ENCODE data around the gene HDC. TPM values are rescaled to one million over a fixed set of nuclear protein-coding genes. Genes with fewer than 3 reads are reported as not detected.

Gene HDC
- total and polyA plus RNA-seq, 2 of the 13 experiments (the other 11 are each of a cell fraction or from before 2014, with no cell fraction given) = not detected

DNA sequence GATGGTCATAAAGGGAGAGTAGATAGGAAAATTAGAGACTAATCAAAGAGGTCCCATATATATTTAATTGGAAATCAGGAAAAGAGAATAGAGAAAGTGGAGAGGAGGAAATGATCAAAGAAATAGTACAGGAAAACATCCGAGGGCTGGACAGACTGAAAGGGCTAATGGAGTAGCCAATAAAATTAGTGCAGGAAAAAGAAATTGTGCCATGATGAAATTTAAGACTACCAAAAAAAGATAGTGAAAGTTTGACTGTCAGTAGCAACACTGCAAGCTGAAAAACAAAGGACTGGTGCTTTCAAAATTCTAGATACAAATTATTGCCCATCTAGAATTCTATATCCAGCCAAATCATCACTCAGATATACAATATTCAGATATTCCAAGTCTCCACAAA is 47.2 kb downstream of the HDC start:
- in situ Hi-C loops (cut with HindIII; ENCODE audit: extremely low pct_ligation_motif_present, low pct_unique_long_range_greater_than_20kb) (no loop called here), intact Hi-C loops (cut with micrococcal nuclease; ENCODE audit: unreplicated experiment) (no loop called here)
- ATAC-seq = no peak
- no peak for FAIRE-seq
- Histone ChIP-seq H4K20me1 (ENCODE audit: insufficient read depth, low read length) (no peaks in the 10 kb centered on the region), H3K4me1 (ENCODE audit: insufficient read depth, low read length) (peaks cover 14% of the 10 kb centered on the region), H3K79me2 (ENCODE audit: insufficient read depth, low read length) (no peaks in the 10 kb centered on the region), H3K4me3 (replicated peaks in 1 of 3; ENCODE audit: insufficient read depth in 1 of 3, low read depth in 2 of 3, low read length in 3 of 3) (no peak overlapping the region), H3K4me2 (ENCODE audit: low read depth, low read length) (no peak overlapping the region), H3K36me3 (replicated peaks in 1 of 2; ENCODE audit: control insufficient read depth in 1 of 2, insufficient read depth in 2 of 2, low read length in 2 of 2) (peaks cover 0 to 5% of the 10 kb centered on the region in 2 experiments; a peak in 3 of 5 replicates), H3K27ac (ENCODE audit: extremely low read length, insufficient read depth, low read length) (no peak overlapping the region), H3K9me3 (ENCODE audit: low read length) (no peaks in the 10 kb centered on the region), H2AFZ (ENCODE audit: low read length) (no peak overlapping the region), H3K27me3 (ENCODE audit: control insufficient read depth in 1 of 2, insufficient read depth in 2 of 2, low read length in 2 of 2) (no peaks in the 10 kb centered on the region), H3K9ac (ENCODE audit: insufficient read depth, low read depth, low read length) (no peak overlapping the region)
- WGBS (ENCODE audit: low lambda C conversion rate) = 97% methylated on average over 1 of the region's 1 CpG
- ChIA-PET CTCF (ENCODE audit: low intra/inter-chr PET ratio, low total read pairs) (no interaction called here), POLR2A (no interaction called here)
- DNase-seq (ENCODE audit: low spot score) = no peak
- BruUV-seq (replicated peaks) = no TSS peak
- TF ChIP-seq PAX8 (CRISPR knock-in tag; IDR thresholded peaks at IDR 0.05; ENCODE audit: borderline replicate concordance) = no peak
- no peak for TF ChIP-seq PITX1 (CRISPR knock-in tag; IDR thresholded peaks at IDR 0.05)
- TF ChIP-seq, protein P1, sequence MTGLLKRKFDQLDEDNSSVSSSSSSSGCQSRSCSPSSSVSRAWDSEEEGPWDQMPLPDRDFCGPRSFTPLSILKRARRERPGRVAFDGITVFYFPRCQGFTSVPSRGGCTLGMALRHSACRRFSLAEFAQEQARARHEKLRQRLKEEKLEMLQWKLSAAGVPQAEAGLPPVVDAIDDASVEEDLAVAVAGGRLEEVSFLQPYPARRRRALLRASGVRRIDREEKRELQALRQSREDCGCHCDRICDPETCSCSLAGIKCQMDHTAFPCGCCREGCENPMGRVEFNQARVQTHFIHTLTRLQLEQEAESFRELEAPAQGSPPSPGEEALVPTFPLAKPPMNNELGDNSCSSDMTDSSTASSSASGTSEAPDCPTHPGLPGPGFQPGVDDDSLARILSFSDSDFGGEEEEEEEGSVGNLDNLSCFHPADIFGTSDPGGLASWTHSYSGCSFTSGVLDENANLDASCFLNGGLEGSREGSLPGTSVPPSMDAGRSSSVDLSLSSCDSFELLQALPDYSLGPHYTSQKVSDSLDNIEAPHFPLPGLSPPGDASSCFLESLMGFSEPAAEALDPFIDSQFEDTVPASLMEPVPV (CRISPR knock-in tag; IDR thresholded peaks at IDR 0.05) = no peak
- TF ChIP-seq, protein P2, sequence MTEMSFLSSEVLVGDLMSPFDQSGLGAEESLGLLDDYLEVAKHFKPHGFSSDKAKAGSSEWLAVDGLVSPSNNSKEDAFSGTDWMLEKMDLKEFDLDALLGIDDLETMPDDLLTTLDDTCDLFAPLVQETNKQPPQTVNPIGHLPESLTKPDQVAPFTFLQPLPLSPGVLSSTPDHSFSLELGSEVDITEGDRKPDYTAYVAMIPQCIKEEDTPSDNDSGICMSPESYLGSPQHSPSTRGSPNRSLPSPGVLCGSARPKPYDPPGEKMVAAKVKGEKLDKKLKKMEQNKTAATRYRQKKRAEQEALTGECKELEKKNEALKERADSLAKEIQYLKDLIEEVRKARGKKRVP (CRISPR knock-in tag; IDR thresholded peaks at IDR 0.05) = no peak
- TF ChIP-seq, protein P3, sequence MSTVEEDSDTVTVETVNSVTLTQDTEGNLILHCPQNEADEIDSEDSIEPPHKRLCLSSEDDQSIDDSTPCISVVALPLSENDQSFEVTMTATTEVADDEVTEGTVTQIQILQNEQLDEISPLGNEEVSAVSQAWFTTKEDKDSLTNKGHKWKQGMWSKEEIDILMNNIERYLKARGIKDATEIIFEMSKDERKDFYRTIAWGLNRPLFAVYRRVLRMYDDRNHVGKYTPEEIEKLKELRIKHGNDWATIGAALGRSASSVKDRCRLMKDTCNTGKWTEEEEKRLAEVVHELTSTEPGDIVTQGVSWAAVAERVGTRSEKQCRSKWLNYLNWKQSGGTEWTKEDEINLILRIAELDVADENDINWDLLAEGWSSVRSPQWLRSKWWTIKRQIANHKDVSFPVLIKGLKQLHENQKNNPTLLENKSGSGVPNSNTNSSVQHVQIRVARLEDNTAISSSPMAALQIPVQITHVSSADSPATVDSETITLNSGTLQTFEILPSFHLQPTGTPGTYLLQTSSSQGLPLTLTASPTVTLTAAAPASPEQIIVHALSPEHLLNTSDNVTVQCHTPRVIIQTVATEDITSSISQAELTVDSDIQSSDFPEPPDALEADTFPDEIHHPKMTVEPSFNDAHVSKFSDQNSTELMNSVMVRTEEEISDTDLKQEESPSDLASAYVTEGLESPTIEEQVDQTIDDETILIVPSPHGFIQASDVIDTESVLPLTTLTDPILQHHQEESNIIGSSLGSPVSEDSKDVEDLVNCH (CRISPR knock-in tag; IDR thresholded peaks at IDR 0.05) = no peak
- TF ChIP-seq PHF5A (CRISPR knock-in tag; IDR thresholded peaks at IDR 0.05; ENCODE audit: low read depth, unreplicated experiment) = no peak
- TF ChIP-seq, protein P4, sequence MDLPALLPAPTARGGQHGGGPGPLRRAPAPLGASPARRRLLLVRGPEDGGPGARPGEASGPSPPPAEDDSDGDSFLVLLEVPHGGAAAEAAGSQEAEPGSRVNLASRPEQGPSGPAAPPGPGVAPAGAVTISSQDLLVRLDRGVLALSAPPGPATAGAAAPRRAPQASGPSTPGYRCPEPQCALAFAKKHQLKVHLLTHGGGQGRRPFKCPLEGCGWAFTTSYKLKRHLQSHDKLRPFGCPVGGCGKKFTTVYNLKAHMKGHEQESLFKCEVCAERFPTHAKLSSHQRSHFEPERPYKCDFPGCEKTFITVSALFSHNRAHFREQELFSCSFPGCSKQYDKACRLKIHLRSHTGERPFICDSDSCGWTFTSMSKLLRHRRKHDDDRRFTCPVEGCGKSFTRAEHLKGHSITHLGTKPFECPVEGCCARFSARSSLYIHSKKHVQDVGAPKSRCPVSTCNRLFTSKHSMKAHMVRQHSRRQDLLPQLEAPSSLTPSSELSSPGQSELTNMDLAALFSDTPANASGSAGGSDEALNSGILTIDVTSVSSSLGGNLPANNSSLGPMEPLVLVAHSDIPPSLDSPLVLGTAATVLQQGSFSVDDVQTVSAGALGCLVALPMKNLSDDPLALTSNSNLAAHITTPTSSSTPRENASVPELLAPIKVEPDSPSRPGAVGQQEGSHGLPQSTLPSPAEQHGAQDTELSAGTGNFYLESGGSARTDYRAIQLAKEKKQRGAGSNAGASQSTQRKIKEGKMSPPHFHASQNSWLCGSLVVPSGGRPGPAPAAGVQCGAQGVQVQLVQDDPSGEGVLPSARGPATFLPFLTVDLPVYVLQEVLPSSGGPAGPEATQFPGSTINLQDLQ (CRISPR knock-in tag; IDR thresholded peaks at IDR 0.05) = no peak
- no peak for TF ChIP-seq NPAS2 (CRISPR knock-in tag; IDR thresholded peaks at IDR 0.05; ENCODE audit: borderline replicate concordance)
- no peak for TF ChIP-seq KLF13 (CRISPR knock-in tag; IDR thresholded peaks at IDR 0.05)
- no peak for TF ChIP-seq RAD51 (IDR thresholded peaks at IDR 0.05; ENCODE audit: borderline replicate concordance)
- no peak for TF ChIP-seq XRCC5 (optimal IDR thresholded peaks at IDR 0.05; ENCODE audit: low read length)
